Activated CD4-positive, alpha-beta T cell treated with anti-CD3 and anti-CD28 coated beads for 36 hours (primary cell): ENCODE measurements around the gene KCNJ16. TPM values are rescaled to one million over a fixed set of nuclear protein-coding genes. Genes with fewer than 3 reads are reported as not detected.

ENCODE experiments used
- ATAC-seq: fragments of 200-7000 bp; cut with Tn5 transposase; one replicate; pipeline ENCODE4 v1.10.0; 2021; ENCODE audit warnings: mild to moderate bottlenecking, moderate library complexity
- CTCF ChIA-PET: fragments of 350-600 bp; sonication (Branson Sonifier 250); formaldehyde crosslinking; loops from one replicate; lab custom pipeline; 2021; ENCODE audit warnings: antibody characterized with exemption; lab: Charles Lee
- POLR2A ChIA-PET: fragments of 350-600 bp; sonication (Branson Sonifier 250); formaldehyde crosslinking; loops from one replicate; lab custom pipeline; 2021; ENCODE audit warnings: antibody characterized with exemption, inconsistent platforms; lab: Charles Lee
- DNase-seq: peaks from one replicate; pipeline ENCODE4 v3.0.0-alpha.2; 2020
- H3K27ac Mint-ChIP-seq: one replicate; pipeline ENCODE4 v1.8.0; 2021; ENCODE audit warnings: mixed read lengths
- H3K27me3 Mint-ChIP-seq: one replicate; pipeline ENCODE4 v1.8.0; 2021; ENCODE audit warnings: mixed read lengths
- H3K36me3 Mint-ChIP-seq: one replicate; pipeline ENCODE4 v1.8.0; 2021; ENCODE audit warnings: low read depth, mixed read lengths
- H3K4me1 Mint-ChIP-seq: one replicate; pipeline ENCODE4 v1.8.0; 2021; ENCODE audit warnings: mixed read lengths
- H3K4me3 Mint-ChIP-seq: one replicate; pipeline ENCODE4 v1.8.0; 2021; ENCODE audit warnings: mild to moderate bottlenecking, moderate library complexity, mixed read lengths
- H3K9me3 Mint-ChIP-seq: one replicate; pipeline ENCODE4 v1.8.0; 2021; ENCODE audit warnings: low read depth, mixed read lengths
- intact Hi-C, 2 experiments: fragments of 100-400 bp; cut with DNase I in 1 of 2; cut with micrococcal nuclease in 1 of 2; formaldehyde crosslinking; loops; one replicate each; pipeline versions ENCODE4 v1.14.2 to v1.15.1; 2022 to 2024; cut with DNase I, micrococcal nuclease
- total RNA-seq, 2 experiments: library from RNA; stranded (reverse); gene quantifications; one replicate each; pipeline ENCODE4 v1.2.3, GENCODE V29; 2021

Gene KCNJ16
- total RNA-seq, 2 experiments from 2014 or later = not detected

DNA sequence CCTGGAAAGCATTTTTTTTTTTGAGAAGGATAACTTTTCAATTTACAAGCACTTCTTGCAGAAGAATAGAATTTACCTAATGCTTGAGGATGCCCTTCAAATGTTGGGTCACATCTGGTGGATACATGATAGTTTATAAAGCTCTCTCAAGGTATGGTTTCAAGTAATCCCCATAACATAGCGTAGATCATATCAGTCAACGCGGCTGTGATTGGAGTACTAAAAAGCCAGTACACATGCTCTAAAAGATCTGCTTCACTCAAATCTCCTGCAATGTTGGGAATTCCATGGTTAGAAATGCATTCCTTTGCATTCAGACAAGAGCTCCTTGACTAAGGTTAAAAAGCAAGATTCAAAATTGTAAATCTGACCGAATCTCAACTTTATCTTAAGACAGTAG, 3.9 kb upstream of the KCNJ16 start:
- Mint-ChIP-seq H3K4me3 (no peak overlapping the region), H3K36me3 (no peaks in the 10 kb centered on the region), H3K27ac (no peak overlapping the region), H3K9me3 (no peaks in the 10 kb centered on the region), H3K27me3 (peaks cover 10% of the 10 kb centered on the region), H3K4me1 (no peaks in the 10 kb centered on the region)
- DNase-seq (no peak), ATAC-seq (no peak)
- ChIA-PET POLR2A (no interaction called here), CTCF (no interaction called here)
- intact Hi-C loops = no loop called here

DNA sequence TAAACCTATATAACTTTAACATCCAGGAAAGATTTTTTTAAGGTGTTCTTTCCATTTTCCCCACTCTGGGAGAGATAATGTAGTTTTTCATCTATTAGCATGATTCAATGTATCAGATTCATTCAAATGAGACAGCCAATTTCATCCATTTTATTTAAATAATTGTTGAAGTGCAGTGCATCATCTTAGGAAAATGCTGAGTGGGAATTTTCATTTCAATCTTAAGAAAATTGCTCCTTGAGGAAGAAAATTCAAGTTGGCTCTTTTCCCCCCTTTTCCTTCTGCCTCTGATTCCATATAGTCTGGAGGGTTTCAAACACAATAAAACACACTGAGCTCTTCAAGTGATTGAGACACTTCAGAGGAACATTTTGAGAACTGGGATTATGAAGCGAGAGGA, 3.4 kb upstream of the KCNJ16 start:
- H3K36me3 Mint-ChIP-seq = no peaks in the 10 kb centered on the region
- no peak overlapping the region for H3K4me3 Mint-ChIP-seq
- CTCF ChIA-PET = no interaction called here
- ATAC-seq (no peak), DNase-seq (no peak)
- no peaks in the 10 kb centered on the region for H3K9me3 Mint-ChIP-seq
- H3K4me1 Mint-ChIP-seq = no peaks in the 10 kb centered on the region
- intact Hi-C loops = no loop called here
- H3K27ac Mint-ChIP-seq = no peak overlapping the region
- H3K27me3 Mint-ChIP-seq = peaks cover 10% of the 10 kb centered on the region
- POLR2A ChIA-PET = no interaction called here

DNA sequence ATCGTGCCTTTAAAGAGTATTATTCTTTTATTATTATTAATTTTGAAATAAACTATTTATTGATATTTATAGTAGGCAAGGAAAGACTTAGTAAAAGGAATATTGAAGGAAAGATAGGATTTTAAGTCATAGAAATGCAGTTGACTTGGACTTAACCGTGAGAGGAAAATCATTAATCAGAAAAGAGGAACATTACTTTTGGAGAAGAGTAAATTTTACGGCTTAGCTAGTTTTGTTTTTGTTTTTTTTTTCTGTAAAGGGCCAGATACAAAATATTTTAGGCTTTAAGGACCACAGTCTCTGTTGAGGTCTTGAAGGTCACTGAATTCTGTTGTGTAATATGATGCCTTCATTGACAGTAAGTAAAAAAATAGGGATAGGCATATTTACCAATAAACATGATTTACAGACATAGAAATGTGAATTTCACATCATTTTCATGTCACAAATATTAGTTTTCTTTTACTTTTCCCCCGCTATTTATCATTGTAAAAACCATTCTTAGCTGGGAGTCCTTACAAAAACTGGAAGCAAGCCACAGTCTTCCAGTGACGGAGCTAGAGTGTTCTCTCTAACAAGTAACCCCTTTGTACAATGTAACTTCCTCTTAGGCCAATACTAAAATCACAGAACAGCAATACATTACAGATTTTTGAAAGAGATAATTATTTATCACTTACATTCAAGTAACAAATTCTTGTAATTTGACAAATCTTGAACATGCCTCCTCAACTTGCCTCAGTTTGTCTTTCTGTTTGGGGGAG, 2.3 kb upstream of the KCNJ16 start:
- POLR2A ChIA-PET = no interaction called here
- H3K4me1 Mint-ChIP-seq = no peaks in the 10 kb centered on the region
- no peak overlapping the region for H3K27ac Mint-ChIP-seq
- H3K27me3 Mint-ChIP-seq = peaks cover 7% of the 10 kb centered on the region
- H3K4me3 Mint-ChIP-seq = no peak overlapping the region
- DNase-seq (no peak), ATAC-seq (no peak)
- CTCF ChIA-PET = no interaction called here
- no peaks in the 10 kb centered on the region for H3K36me3 Mint-ChIP-seq
- H3K9me3 Mint-ChIP-seq = no peaks in the 10 kb centered on the region
- intact Hi-C loops = no loop called here

DNA sequence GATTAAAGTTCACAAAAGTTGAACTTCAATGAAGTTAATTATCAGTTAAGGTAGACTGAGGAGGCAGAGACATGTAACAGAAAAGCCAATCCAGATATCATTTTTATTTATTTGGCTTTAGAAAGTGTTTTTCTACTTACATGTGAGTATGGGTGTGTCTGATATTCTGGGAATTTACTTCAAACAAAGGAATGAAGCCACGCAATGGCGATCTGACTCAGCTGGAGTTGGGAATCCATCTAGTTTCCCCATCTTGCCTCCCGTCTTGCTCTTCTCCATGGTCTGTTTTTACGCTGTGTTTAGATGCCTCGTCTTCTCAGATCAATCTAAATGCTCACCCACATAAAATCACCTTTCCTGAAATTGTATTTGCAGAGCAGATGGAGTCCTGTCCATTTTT, 1.7 kb upstream of the KCNJ16 start:
- H3K4me1 Mint-ChIP-seq = no peaks in the 10 kb centered on the region
- H3K9me3 Mint-ChIP-seq = no peaks in the 10 kb centered on the region
- H3K4me3 Mint-ChIP-seq = no peak overlapping the region
- intact Hi-C loops = no loop called here
- H3K36me3 Mint-ChIP-seq = no peaks in the 10 kb centered on the region
- no peak for DNase-seq
- H3K27me3 Mint-ChIP-seq = peaks cover 5% of the 10 kb centered on the region
- no peak overlapping the region for H3K27ac Mint-ChIP-seq
- ChIA-PET POLR2A (no interaction called here), CTCF (no interaction called here)
- no peak for ATAC-seq

DNA sequence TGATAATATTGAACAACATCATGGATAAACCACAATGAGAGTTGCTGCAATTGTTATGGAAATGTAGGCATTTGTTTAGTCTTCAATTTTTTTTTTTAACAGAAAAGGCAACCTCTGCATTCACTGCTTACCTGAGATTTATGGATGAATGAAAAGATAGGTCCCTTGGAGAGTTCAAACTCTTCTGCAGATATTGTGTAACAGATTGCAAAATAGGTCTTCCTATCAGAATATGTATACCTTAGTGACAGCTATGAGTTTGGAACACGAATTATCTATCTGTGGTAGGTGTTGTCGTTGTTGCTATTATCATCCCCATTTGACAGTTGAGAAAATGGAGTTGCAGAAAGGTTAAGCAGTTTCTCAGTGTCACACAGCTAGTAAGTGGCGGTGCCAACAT, 1.2 kb upstream of the KCNJ16 start:
- ChIA-PET CTCF (no interaction called here), POLR2A (no interaction called here)
- ATAC-seq (no peak), DNase-seq (no peak)
- intact Hi-C loops = no loop called here
- no peak overlapping the region for H3K4me3 Mint-ChIP-seq
- no peak overlapping the region for H3K27ac Mint-ChIP-seq
- H3K36me3 Mint-ChIP-seq = no peaks in the 10 kb centered on the region
- no peaks in the 10 kb centered on the region for H3K4me1 Mint-ChIP-seq
- H3K27me3 Mint-ChIP-seq = peaks cover 5% of the 10 kb centered on the region
- no peaks in the 10 kb centered on the region for H3K9me3 Mint-ChIP-seq

DNA sequence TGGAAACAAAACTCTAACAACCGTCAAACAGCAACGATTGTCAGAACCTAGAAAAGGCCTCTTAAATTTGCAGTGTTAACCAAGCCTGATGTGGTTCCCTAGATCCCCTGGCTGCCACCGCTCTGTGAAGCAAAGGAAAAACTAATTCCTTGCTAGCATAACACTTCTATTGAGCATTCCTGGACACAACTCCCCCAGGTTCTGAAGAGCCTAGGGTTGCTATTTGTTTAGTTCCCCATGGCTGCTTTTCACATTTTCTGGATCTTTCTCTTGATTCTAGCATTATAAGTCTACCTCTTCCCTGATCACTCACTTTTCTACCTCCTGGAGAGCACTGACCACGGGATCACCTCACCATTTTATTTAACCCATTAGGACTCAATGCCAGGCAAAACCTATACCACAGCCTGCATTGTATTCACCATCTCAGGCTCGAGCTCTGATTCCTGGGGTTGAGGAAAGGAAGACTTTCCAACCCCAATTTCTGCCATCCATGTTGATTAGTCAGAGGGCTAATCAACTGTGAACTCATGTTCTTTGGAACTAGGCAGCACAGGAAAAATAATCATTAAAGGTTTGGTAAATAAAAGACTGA, 692 bp upstream of the KCNJ16 start:
- Mint-ChIP-seq H3K4me1 (no peaks in the 10 kb centered on the region), H3K4me3 (no peak overlapping the region), H3K27me3 (peaks cover 5% of the 10 kb centered on the region), H3K27ac (no peak overlapping the region), H3K9me3 (no peaks in the 10 kb centered on the region), H3K36me3 (no peaks in the 10 kb centered on the region)
- POLR2A ChIA-PET = no interaction called here
- ATAC-seq (no peak), DNase-seq (no peak)
- intact Hi-C loops = no loop called here
- CTCF ChIA-PET = interaction anchor here (0.6 kb wide), 1 partner anchor 9 kb away, joined by 3 read pairs; no protein-coding TSS in a partner anchor

DNA sequence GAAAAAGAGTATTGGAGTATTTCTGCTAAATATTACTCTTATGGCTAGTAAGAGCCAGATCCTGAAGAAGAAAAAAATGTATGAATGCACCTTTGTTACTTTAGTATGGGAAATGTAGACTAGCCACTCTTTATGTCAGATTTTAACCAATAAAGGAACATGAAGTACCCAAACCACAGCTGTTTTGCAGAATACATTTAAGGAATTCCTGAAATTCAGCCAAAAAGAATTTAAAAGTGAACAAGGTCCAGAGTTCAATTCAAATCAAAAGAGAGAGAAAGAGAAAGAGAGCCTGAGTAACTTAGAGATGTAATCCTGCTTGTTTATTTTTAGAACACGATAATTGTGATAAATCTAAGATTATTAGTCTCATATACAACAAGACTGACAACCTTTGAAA, 1.2 kb downstream of the KCNJ16 start:
- CTCF ChIA-PET = no interaction called here
- ATAC-seq = no peak
- POLR2A ChIA-PET = no interaction called here
- no peak overlapping the region for H3K4me3 Mint-ChIP-seq
- DNase-seq = no peak
- H3K27me3 Mint-ChIP-seq = peaks cover 4% of the 10 kb centered on the region
- intact Hi-C loops = no loop called here
- no peaks in the 10 kb centered on the region for H3K4me1 Mint-ChIP-seq
- H3K27ac Mint-ChIP-seq = no peak overlapping the region
- H3K9me3 Mint-ChIP-seq = no peaks in the 10 kb centered on the region
- H3K36me3 Mint-ChIP-seq = no peaks in the 10 kb centered on the region

DNA sequence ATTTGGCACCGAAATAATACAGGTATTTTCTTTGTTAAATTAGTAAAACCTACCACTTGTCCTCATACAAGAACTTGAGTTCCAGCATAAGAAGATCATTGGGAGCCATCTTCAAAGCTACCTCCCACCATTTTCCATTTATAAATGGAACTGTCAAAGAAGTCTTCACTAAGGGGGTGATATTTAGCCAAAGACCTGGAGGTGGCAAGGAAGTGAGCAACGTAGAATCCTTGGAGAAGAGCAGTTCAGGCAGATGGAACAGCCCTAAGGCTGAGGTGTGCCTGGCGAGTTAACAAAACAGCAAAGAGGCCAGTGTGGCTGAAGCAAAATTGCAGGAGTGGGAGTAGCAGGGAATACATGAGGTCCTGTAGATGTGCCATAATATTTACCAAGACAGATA, 1.8 kb downstream of the KCNJ16 start:
- DNase-seq (no peak), ATAC-seq (no peak)
- CTCF ChIA-PET = no interaction called here
- H3K27ac Mint-ChIP-seq = no peak overlapping the region
- H3K9me3 Mint-ChIP-seq = no peaks in the 10 kb centered on the region
- no peaks in the 10 kb centered on the region for H3K4me1 Mint-ChIP-seq
- intact Hi-C loops = no loop called here
- H3K4me3 Mint-ChIP-seq = no peak overlapping the region
- H3K27me3 Mint-ChIP-seq = peaks cover 4% of the 10 kb centered on the region
- no peaks in the 10 kb centered on the region for H3K36me3 Mint-ChIP-seq
- POLR2A ChIA-PET = no interaction called here

DNA sequence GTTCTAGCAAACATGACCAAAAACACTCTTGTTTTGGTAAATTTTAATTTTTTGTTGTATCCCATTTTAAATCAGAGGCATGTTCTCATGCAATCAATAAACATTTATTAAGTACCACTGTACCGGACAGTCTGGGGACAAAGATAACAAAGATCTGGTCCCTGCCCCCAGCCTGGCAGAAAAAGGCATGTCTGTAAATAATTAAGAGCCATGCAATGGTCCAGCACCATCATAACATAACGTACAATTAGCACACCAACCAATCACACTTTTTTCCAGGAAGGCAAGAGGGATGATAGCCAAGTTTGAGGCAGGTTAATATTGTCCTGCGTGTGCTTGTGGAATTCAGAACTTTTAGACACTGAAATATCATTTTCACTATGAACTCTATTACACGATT, 3.5 kb downstream of the KCNJ16 start:
- Mint-ChIP-seq H3K36me3 (no peaks in the 10 kb centered on the region), H3K4me1 (no peaks in the 10 kb centered on the region), H3K27me3 (peaks cover 4% of the 10 kb centered on the region), H3K9me3 (no peaks in the 10 kb centered on the region), H3K27ac (no peak overlapping the region), H3K4me3 (no peak overlapping the region)
- ATAC-seq (no peak), DNase-seq (no peak)
- intact Hi-C loops = no loop called here
- CTCF ChIA-PET = no interaction called here
- POLR2A ChIA-PET = no interaction called here

DNA sequence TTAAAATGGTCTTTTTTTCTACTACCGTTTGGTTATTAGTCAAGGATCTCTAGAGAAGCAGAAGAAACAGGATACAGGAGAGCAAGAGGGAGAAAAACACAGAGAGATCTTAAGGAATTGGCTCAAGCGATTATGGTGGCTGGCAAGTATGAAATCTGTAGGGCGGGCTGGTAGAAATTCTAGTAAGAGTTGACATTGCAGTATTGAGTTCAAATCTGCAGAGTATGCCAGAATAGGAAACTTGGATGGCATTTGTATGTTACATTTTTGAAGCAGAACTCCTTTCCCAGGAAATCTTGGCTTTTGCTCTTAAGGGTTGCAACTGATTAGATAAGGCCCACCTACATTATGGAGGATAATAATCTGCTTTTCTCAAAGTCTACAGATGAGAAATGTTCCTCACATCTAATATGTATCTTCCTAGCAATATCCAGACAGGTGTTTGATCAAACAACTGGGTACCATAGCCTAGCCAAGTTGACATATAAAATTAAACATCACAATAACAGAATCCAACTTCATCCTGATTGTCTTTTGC, 4.0 kb downstream of the KCNJ16 start:
- ChIA-PET POLR2A (no interaction called here), CTCF (no interaction called here)
- H3K27ac Mint-ChIP-seq = no peak overlapping the region
- DNase-seq (no peak), ATAC-seq (no peak)
- no peaks in the 10 kb centered on the region for H3K36me3 Mint-ChIP-seq
- intact Hi-C loops = no loop called here
- H3K4me1 Mint-ChIP-seq = no peaks in the 10 kb centered on the region
- H3K4me3 Mint-ChIP-seq = no peak overlapping the region
- H3K9me3 Mint-ChIP-seq = no peaks in the 10 kb centered on the region
- H3K27me3 Mint-ChIP-seq = peaks cover 4% of the 10 kb centered on the region

DNA sequence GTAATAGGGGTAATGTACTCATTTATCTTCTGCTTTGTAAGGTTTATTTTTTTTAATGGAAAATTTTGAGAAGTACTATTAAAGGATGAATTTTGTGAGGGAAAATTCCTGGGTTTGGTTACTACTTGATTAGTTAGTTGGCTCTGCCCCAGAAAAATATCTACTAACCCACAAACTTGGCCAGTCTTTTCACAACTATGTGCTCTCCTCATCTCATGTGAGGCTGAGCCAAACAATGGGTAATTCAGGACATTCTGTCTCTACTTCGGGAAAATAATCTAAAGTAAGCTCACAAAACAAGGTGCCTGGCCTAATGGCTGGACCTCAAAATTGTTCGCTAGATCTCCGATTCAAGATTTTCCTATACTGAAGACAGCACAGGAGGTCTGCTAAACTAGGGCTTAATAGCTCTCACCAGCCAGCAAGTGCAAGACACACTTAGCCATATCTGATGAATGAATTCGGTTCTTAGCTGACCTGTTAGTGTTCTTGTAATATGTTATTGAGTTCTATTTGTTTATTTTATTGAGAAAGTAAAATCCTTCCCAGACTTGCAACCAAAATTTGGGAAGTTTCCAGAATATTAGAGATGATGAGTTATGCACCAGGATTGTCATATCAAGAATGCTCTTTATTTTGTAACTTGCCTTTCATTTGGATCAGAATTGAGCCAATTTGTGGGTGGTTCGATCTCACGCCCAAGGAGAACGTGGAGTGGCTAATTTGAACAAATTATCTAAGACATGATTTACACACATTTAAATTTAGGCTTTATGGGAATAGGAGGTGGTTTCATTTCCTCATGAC, 5.7 kb downstream of the KCNJ16 start:
- H3K9me3 Mint-ChIP-seq = no peaks in the 10 kb centered on the region
- H3K27ac Mint-ChIP-seq = no peak overlapping the region
- POLR2A ChIA-PET = no interaction called here
- H3K4me1 Mint-ChIP-seq = no peaks in the 10 kb centered on the region
- H3K36me3 Mint-ChIP-seq = no peaks in the 10 kb centered on the region
- H3K27me3 Mint-ChIP-seq = no peaks in the 10 kb centered on the region
- CTCF ChIA-PET = no interaction called here
- intact Hi-C loops = no loop called here
- no peak overlapping the region for H3K4me3 Mint-ChIP-seq
- ATAC-seq = no peak
- no peak for DNase-seq
